C4-2B (cell line): ENCODE results near the gene HSF2BP.

ENCODE experiments used
- ZFX ChIP-seq: fragments of 450-650 bp; IDR thresholded peaks from 2 replicates; pipeline ENCODE4 v1.6.1; 2017
- TF ChIP-seq, protein P1 (sequence below): fragments of 450-650 bp; conservative IDR thresholded peaks from 2 replicates; pipeline ENCODE4 v1.5.1; 2017; ENCODE audit warnings: mild to moderate bottlenecking

DNA sequence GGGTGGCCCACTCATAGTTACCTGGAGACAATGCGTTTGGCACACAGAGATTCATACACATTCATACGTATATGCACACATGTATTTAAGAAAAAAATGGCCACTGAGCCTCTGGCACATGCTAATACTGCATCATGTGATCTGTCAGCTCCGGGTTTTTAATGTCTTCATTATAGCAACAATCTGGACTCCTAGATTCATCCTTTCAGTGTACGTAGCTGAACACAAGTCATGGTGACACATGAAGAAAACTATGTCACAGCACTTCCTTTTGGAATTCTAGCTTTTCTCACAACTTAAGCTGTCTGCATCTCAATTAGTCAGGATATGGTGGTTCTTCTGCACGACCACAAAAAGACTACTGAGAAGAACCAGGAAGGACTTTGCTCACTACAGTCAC lies 24.7 kb downstream of the HSF2BP start:
- TF ChIP-seq, protein P1, sequence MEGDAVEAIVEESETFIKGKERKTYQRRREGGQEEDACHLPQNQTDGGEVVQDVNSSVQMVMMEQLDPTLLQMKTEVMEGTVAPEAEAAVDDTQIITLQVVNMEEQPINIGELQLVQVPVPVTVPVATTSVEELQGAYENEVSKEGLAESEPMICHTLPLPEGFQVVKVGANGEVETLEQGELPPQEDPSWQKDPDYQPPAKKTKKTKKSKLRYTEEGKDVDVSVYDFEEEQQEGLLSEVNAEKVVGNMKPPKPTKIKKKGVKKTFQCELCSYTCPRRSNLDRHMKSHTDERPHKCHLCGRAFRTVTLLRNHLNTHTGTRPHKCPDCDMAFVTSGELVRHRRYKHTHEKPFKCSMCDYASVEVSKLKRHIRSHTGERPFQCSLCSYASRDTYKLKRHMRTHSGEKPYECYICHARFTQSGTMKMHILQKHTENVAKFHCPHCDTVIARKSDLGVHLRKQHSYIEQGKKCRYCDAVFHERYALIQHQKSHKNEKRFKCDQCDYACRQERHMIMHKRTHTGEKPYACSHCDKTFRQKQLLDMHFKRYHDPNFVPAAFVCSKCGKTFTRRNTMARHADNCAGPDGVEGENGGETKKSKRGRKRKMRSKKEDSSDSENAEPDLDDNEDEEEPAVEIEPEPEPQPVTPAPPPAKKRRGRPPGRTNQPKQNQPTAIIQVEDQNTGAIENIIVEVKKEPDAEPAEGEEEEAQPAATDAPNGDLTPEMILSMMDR, result no peak
- no peak for TF ChIP-seq ZFX
